ENCODE data around the gene ADAP2. TPM values are rescaled to one million over a fixed set of nuclear protein-coding genes. Genes with fewer than 3 reads are reported as not detected.

The ADAP2 gene
- total and polyA plus RNA-seq, 12 donors = 1.2 to 17.9 (median 4.0) TPM

- peak overlapping the region in 8 of 10 donors; percentile 15 to 87 (median 72) for H3K27ac ChIP-seq
- H3K4me3 ChIP-seq = peak overlapping the region in 7 of 10 donors; percentile 47 to 65 (median 55)
- WGBS, 2 donors = 81 to 84% methylated on average over 11 of the region's 11 CpGs
- H3K4me1 ChIP-seq = peaks cover 0 to 26% (median 15%) of the 10 kb centered on the region in 9 donors
- no peak for DNase-seq
- intact Hi-C loops (cut with DNase I) = no loop called here
- TF ChIP-seq, protein P1, sequence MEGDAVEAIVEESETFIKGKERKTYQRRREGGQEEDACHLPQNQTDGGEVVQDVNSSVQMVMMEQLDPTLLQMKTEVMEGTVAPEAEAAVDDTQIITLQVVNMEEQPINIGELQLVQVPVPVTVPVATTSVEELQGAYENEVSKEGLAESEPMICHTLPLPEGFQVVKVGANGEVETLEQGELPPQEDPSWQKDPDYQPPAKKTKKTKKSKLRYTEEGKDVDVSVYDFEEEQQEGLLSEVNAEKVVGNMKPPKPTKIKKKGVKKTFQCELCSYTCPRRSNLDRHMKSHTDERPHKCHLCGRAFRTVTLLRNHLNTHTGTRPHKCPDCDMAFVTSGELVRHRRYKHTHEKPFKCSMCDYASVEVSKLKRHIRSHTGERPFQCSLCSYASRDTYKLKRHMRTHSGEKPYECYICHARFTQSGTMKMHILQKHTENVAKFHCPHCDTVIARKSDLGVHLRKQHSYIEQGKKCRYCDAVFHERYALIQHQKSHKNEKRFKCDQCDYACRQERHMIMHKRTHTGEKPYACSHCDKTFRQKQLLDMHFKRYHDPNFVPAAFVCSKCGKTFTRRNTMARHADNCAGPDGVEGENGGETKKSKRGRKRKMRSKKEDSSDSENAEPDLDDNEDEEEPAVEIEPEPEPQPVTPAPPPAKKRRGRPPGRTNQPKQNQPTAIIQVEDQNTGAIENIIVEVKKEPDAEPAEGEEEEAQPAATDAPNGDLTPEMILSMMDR (IDR thresholded peaks at IDR 0.05) = no peak
- H3K9me3 ChIP-seq = no peaks in the 10 kb centered on the region
- peaks cover 3 to 52% (median 37%) of the 10 kb centered on the region in 7 donors for H3K27me3 ChIP-seq
- peaks cover 0 to 1% (median 0%) of the 10 kb centered on the region in 9 donors for H3K36me3 ChIP-seq
- no peak for ATAC-seq
These were observed 832 bp upstream of the ADAP2 start for GRCh38 chr17:30920683-30921543.

DNA sequence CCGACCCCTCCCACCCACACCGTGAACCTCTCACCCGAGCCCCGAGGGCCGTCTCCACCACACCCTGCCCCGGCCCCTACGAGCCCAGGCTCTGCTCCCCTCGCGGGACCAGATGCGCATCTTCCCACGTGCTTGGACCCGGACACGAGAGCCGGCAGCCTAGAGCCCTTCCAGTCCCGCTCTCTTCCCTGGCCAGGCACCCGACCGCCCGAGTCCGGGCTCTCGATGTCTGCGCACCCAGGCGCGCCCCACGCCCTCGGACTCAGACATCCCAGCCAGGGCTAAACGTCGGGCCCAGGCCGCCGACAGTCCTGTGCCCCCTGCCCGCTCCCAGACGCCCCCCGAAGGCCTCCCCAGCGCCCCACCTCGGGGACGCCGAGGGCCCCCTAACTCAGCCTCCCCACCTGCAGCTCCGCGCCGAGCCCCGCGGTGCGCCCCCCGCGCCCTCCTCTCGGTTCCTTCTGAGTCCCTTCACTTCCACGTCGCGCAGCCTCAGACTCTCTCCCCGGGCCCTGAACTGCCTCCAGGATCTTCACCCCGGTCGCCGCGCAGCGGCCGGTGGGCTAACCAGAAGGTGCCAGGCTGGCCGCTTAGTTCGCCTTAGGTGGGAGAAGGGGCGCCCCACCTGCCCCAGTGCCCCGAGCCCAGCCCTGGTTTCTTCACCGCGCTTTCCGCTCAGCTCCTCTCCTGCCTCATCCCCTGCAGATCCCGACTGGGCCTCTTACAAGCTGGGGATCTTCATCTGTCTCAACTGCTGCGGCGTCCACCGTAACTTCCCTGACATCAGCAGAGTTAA lies 688 bp downstream of the ADAP2 start:
- peak in 7 of 8 donors; percentile 17 to 62 (median 30) for ATAC-seq
- TF ChIP-seq, protein P1 (IDR thresholded peaks at IDR 0.05) = no peak
- intact Hi-C loops (cut with DNase I) = no loop called here
- Histone ChIP-seq H3K27ac (peak overlapping the region in 9 of 10 donors; percentile 34 to 87 (median 71)), H3K36me3 (peaks cover 0 to 11% (median 0%) of the 10 kb centered on the region in 9 donors), H3K27me3 (peaks cover 3 to 52% (median 37%) of the 10 kb centered on the region in 7 donors), H3K4me1 (peaks cover 0 to 28% (median 15%) of the 10 kb centered on the region in 9 donors), H3K4me3 (peak overlapping the region; percentile 38 to 65 (median 56)), H3K9me3 (no peaks in the 10 kb centered on the region)
- WGBS, 2 donors = 3% methylated on average over 65 to 66 of the region's 66 CpGs
- peak; percentile 8 to 23 for DNase-seq

GRCh38 chr17:30924341-30924740 lies 2.6 kb downstream of the ADAP2 start:
- WGBS, 2 donors = 47 to 52% methylated on average over 2 of the region's 2 CpGs
- intact Hi-C loops (cut with DNase I) = no loop called here
- no peak overlapping the region for H3K27ac ChIP-seq
- H3K9me3 ChIP-seq = no peaks in the 10 kb centered on the region
- H3K27me3 ChIP-seq = peaks cover 3 to 52% (median 37%) of the 10 kb centered on the region in 7 donors
- TF ChIP-seq, protein P1 (IDR thresholded peaks at IDR 0.05) = no peak
- no peak for ATAC-seq
- H3K36me3 ChIP-seq = peaks cover 0 to 22% (median 0%) of the 10 kb centered on the region in 9 donors
- no peak overlapping the region for H3K4me3 ChIP-seq
- H3K4me1 ChIP-seq = peaks cover 0 to 28% (median 15%) of the 10 kb centered on the region in 9 donors
- DNase-seq = no peak

GRCh38 chr17:30926516-30926915 lies 4.8 kb downstream of the ADAP2 start:
- WGBS, 2 donors = 72 to 76% methylated on average over 6 of the region's 6 CpGs

More at GRCh38 chr17:30926516-30926915, 4.8 kb downstream of the ADAP2 start:
- H3K4me1 ChIP-seq = peaks cover 0 to 19% (median 11%) of the 10 kb centered on the region in 9 donors
- H3K27ac ChIP-seq = no peak overlapping the region
- peaks cover 3 to 46% (median 34%) of the 10 kb centered on the region in 7 donors for H3K27me3 ChIP-seq
- no peaks in the 10 kb centered on the region for H3K9me3 ChIP-seq
- DNase-seq (no peak), ATAC-seq (no peak)
- peaks cover 0 to 44% (median 0%) of the 10 kb centered on the region in 9 donors for H3K36me3 ChIP-seq
- TF ChIP-seq, protein P1 (IDR thresholded peaks at IDR 0.05) = no peak
- intact Hi-C loops (cut with DNase I) = no loop called here
- H3K4me3 ChIP-seq = no peak overlapping the region
